H1 (cell line): ENCODE measurements around the gene PLS3. TPM values are rescaled to one million over a fixed set of nuclear protein-coding genes. Genes with fewer than 3 reads are reported as not detected.

Source experiments
- CTCF ChIA-PET: fragments of 300-600 bp; sonication (Branson Sonifier 250); formaldehyde crosslinking; loops from one replicate; lab custom pipeline; 2021; ENCODE audit not compliant: partially characterized antibody; lab: Charles Lee
- POLR2A ChIA-PET: fragments of 300-600 bp; sonication (Branson Sonifier 250); formaldehyde crosslinking; loops from one replicate; lab custom pipeline; 2021; ENCODE audit warnings: inconsistent platforms; ENCODE audit not compliant: partially characterized antibody; lab: Charles Lee
- DNase-seq, 2 experiments: peaks; one replicate each; pipeline versions ENCODE4 v3.0.0 to v3.0.0-alpha.2; 2010 to 2022; ENCODE audit warnings: low spot score in 2 of 2, low read depth in 1 of 2, mixed read lengths in 1 of 2
- FAIRE-seq: peaks from 2 replicates; lab custom pipeline; 2011; peaks lifted over from hg19 to GRCh38; lab: Jason Lieb, UNC
- H2AFZ ChIP-seq: 2 replicates; pipeline ENCODE4 v1.8.1; 2012; ENCODE audit warnings: low read length, inconsistent platforms
- H2AK5ac ChIP-seq: 2 replicates; pipeline ENCODE4 v1.6.1; 2013; ENCODE audit warnings: low read depth, low read length
- H2BK120ac ChIP-seq: replicated peaks from 2 replicates; pipeline ENCODE3; 2013; ENCODE audit warnings: low read depth, low read length, inconsistent platforms
- H2BK12ac ChIP-seq: 2 replicates; pipeline ENCODE4 v1.6.1; 2013; ENCODE audit warnings: low read depth, low read length
- H2BK15ac ChIP-seq: 2 replicates; pipeline ENCODE4 v1.6.1; 2013; ENCODE audit warnings: low read length
- H2BK20ac ChIP-seq: 2 replicates; pipeline ENCODE4 v1.6.1; 2013; ENCODE audit warnings: low read length
- H2BK5ac ChIP-seq: 2 replicates; pipeline ENCODE4 v1.6.1; 2013; ENCODE audit warnings: low read depth, low read length
- H3K14ac ChIP-seq: 2 replicates; pipeline ENCODE4 v1.6.1; 2013; ENCODE audit warnings: inconsistent platforms; ENCODE audit not compliant: insufficient read length
- H3K18ac ChIP-seq: 2 replicates; pipeline ENCODE4 v1.6.1; 2013; ENCODE audit warnings: low read length; ENCODE audit errors: extremely low read depth
- H3K23ac ChIP-seq: 2 replicates; pipeline ENCODE4 v1.6.1; 2013; ENCODE audit warnings: inconsistent platforms; ENCODE audit not compliant: insufficient read length
- H3K23me2 ChIP-seq: 2 replicates; pipeline ENCODE4 v1.6.1; 2013; ENCODE audit warnings: low read depth, low read length
- H3K27ac ChIP-seq: 2 replicates; pipeline ENCODE4 v1.6.1; 2011; ENCODE audit warnings: low read depth, low read length, inconsistent platforms
- H3K27me3 ChIP-seq, 4 experiments: replicated peaks in 1 of 4; 1 replicate in 1 of 4; 2 replicates in 3 of 4; pipeline versions ENCODE4 v1.6.1 to v1.8.1; 2011 to 2013; ENCODE audit warnings: low read length in 3 of 4, mild to moderate bottlenecking in 3 of 4, inconsistent platforms in 2 of 4, mixed read lengths in 2 of 4, moderate library complexity in 1 of 4; ENCODE audit not compliant: control insufficient read depth in 3 of 4, insufficient read depth in 3 of 4; ENCODE audit errors: extremely low read depth in 1 of 4
- H3K36me3 ChIP-seq, 4 experiments: 2 replicates each; pipeline versions ENCODE4 v1.6.1 to v1.8.1; 2011 to 2013; ENCODE audit warnings: mild to moderate bottlenecking in 4 of 4, low read length in 3 of 4, moderate library complexity in 2 of 4, control low read depth in 1 of 4, inconsistent platforms in 1 of 4; ENCODE audit not compliant: insufficient read depth in 4 of 4, control insufficient read depth in 2 of 4
- H3K4ac ChIP-seq: replicated peaks from 2 replicates; pipeline ENCODE3; 2013; ENCODE audit warnings: low read length, low read depth, mixed read lengths, inconsistent platforms; ENCODE audit not compliant: insufficient read length
- H3K4me1 ChIP-seq, 4 experiments: replicated peaks in 1 of 4; 1 replicate in 1 of 4; 2 replicates in 3 of 4; pipeline versions ENCODE4 v1.6.1 to v1.8.1; 2011 to 2013; ENCODE audit warnings: low read length in 3 of 4, inconsistent platforms in 2 of 4, mixed read lengths in 1 of 4; ENCODE audit not compliant: insufficient read depth in 4 of 4, control insufficient read depth in 3 of 4
- H3K4me2 ChIP-seq, 2 experiments: 2 replicates each; pipeline versions ENCODE4 v1.6.1 to v1.8.1; 2011 to 2013; ENCODE audit warnings: low read depth in 2 of 2, low read length in 2 of 2, control low read depth in 1 of 2, inconsistent platforms in 1 of 2, mild to moderate bottlenecking in 1 of 2; ENCODE audit not compliant: insufficient read depth in 1 of 2
- H3K4me3 ChIP-seq, 4 experiments: fragments of 200-600, 300-600 bp in 1 of 4; sonication (generic), shearing (Covaris generic), sonication (Bioruptor Twin) in 1 of 4; 2 replicates each; pipeline versions ENCODE4 v1.5.1 to v1.8.1; 2011 to 2016; ENCODE audit warnings: low read length in 4 of 4, low read depth in 3 of 4, control low read depth in 2 of 4, inconsistent platforms in 2 of 4, mild to moderate bottlenecking in 2 of 4, mixed read lengths in 1 of 4, moderate library complexity in 1 of 4; ENCODE audit not compliant: insufficient read depth in 2 of 4; ENCODE audit errors: extremely low read depth in 1 of 4
- H3K56ac ChIP-seq: replicated peaks from 2 replicates; pipeline ENCODE3; 2013; ENCODE audit warnings: low read depth, mild to moderate bottlenecking, mixed read lengths, low read length, inconsistent platforms; ENCODE audit not compliant: insufficient read length
- H3K79me1 ChIP-seq: 2 replicates; pipeline ENCODE4 v1.6.1; 2013; ENCODE audit warnings: low read depth, low read length, control low read depth
- H3K79me2 ChIP-seq, 2 experiments: 2 replicates each; pipeline versions ENCODE4 v1.6.1 to v1.8.1; 2012 to 2013; ENCODE audit warnings: low read length in 2 of 2, mild to moderate bottlenecking in 2 of 2, inconsistent platforms in 1 of 2; ENCODE audit not compliant: insufficient read depth in 2 of 2, control insufficient read depth in 1 of 2
- H3K9ac ChIP-seq, 4 experiments: replicated peaks in 1 of 4; 1 replicate in 1 of 4; 2 replicates in 3 of 4; pipeline versions ENCODE4 v1.6.1 to v1.8.1; 2011 to 2013; ENCODE audit warnings: low read depth in 3 of 4, low read length in 3 of 4, control low read depth in 2 of 4, mild to moderate bottlenecking in 2 of 4, moderate library complexity in 2 of 4, inconsistent platforms in 1 of 4; ENCODE audit errors: extremely low read depth in 1 of 4
- H3K9me3 ChIP-seq, 2 experiments: 2 replicates each; pipeline versions ENCODE4 v1.6.1 to v1.8.1; 2012 to 2013; ENCODE audit warnings: mild to moderate bottlenecking in 2 of 2, moderate library complexity in 2 of 2, control low read depth in 1 of 2, inconsistent platforms in 1 of 2, low read depth in 1 of 2, low read length in 1 of 2, mixed read lengths in 1 of 2; ENCODE audit not compliant: insufficient read depth in 2 of 2
- H4K20me1 ChIP-seq, 2 experiments: replicated peaks in 1 of 2; 2 replicates each; pipeline versions ENCODE3 to v1.8.1; 2011 to 2013; ENCODE audit warnings: inconsistent platforms in 2 of 2, low read length in 2 of 2, mild to moderate bottlenecking in 1 of 2; ENCODE audit not compliant: insufficient read depth in 2 of 2, control insufficient read depth in 1 of 2
- H4K5ac ChIP-seq: 2 replicates; pipeline ENCODE4 v1.6.1; 2013; ENCODE audit warnings: low read length, low read depth, mixed read lengths, inconsistent platforms; ENCODE audit not compliant: insufficient read length
- H4K8ac ChIP-seq: 2 replicates; pipeline ENCODE4 v1.8.0; 2013; ENCODE audit warnings: mild to moderate bottlenecking, moderate library complexity, low read length, inconsistent platforms; ENCODE audit not compliant: insufficient read depth; ENCODE audit errors: extremely low read depth
- H4K91ac ChIP-seq: replicated peaks from 2 replicates; pipeline ENCODE3; 2013; ENCODE audit warnings: low read length, mixed read lengths, inconsistent platforms; ENCODE audit not compliant: insufficient read length
- BCL11A ChIP-seq, 2 experiments: IDR thresholded peaks; one replicate each; pipeline ENCODE4 v1.6.1; 2011; ENCODE audit warnings: low read depth in 2 of 2, low read length in 2 of 2, mild to moderate bottlenecking in 2 of 2
- CREB1 ChIP-seq: IDR thresholded peaks from 2 replicates; pipeline ENCODE4 v1.6.1; 2012; ENCODE audit warnings: inconsistent platforms
- EGR1 ChIP-seq: IDR thresholded peaks from 2 replicates; pipeline ENCODE4 v1.6.1; 2011; ENCODE audit warnings: low read depth, low read length, borderline replicate concordance
- KDM1A ChIP-seq: fragments of 200-600, 300-600 bp; sonication (generic); IDR thresholded peaks from 2 replicates; pipeline ENCODE4 v1.7.1; 2016; ENCODE audit warnings: mild to moderate bottlenecking, low read length, borderline replicate concordance
- MAFK ChIP-seq: IDR thresholded peaks from 2 replicates; pipeline ENCODE4 v1.6.1; 2012; ENCODE audit warnings: low read depth, mild to moderate bottlenecking, improper control_type of control experiment, low read length
- SIRT6 ChIP-seq: IDR thresholded peaks from one replicate; pipeline ENCODE4 v1.7.1; 2012; ENCODE audit warnings: low read length, inconsistent platforms
- SUZ12 ChIP-seq: fragments of 200-600 bp; sonication (generic); IDR thresholded peaks from 2 replicates; pipeline ENCODE4 v1.6.1; 2012; ENCODE audit warnings: mild to moderate bottlenecking, inconsistent platforms, low read length, moderate library complexity, mixed read lengths
- TEAD4 ChIP-seq: IDR thresholded peaks from 2 replicates; pipeline ENCODE4 v1.6.1; 2012; ENCODE audit warnings: low read depth, low read length, inconsistent platforms, mixed read lengths
- WGBS, 2 experiments: shearing (Covaris generic) in 1 of 2; methylation state at CpG; one replicate each; pipeline versions ENCODE4 v1.1.6 to v1.1.7; 2013 to 2015; ENCODE audit warnings: low lambda C conversion rate in 2 of 2, mixed read lengths in 2 of 2, inconsistent platforms in 1 of 2, low coverage in 1 of 2, missing lambda C conversion rate in 1 of 2; ENCODE audit not compliant: insufficient replicate concordance in 2 of 2, insufficient coverage in 1 of 2, insufficient read length in 1 of 2; ENCODE audit errors: extremely low coverage in 1 of 2, missing lambda C conversion rate in 1 of 2; 5-methylcytosine and 5-hydroxymethylcytosine counted together
- polyA plus RNA-seq, 7 experiments: library from polyadenylated mRNA; depleted of rRNA in 3 of 7; stranded (reverse) in 5 of 7; unstranded in 2 of 7; fragments of >200 nt in 5 of 7; fragments of 200-250 nt in 2 of 7; gene quantifications; 1 replicate in 5 of 7; 2 replicates in 1 of 7; 4 replicates in 1 of 7; pipeline versions ENCODE4 v1.2.1 to v1.2.3, GENCODE V29; 2011 to 2013; ENCODE audit warnings: missing spikeins in 2 of 7, mixed read lengths in 2 of 7
- total RNA-seq: library from RNA; stranded (reverse); fragmentation: NEBNext Ultra II Directional; extraction: Animal tissue kit (Norgen Biotek cat#: 25700); gene quantifications from 2 replicates; pipeline ENCODE4 v1.2.1, GENCODE V29; 2021

The PLS3 gene
- total and polyA plus RNA-seq, 2 of the 8 experiments (the other 6 are each of a cell fraction or from before 2014, with no cell fraction given), result 107 to 185 TPM

DNA sequence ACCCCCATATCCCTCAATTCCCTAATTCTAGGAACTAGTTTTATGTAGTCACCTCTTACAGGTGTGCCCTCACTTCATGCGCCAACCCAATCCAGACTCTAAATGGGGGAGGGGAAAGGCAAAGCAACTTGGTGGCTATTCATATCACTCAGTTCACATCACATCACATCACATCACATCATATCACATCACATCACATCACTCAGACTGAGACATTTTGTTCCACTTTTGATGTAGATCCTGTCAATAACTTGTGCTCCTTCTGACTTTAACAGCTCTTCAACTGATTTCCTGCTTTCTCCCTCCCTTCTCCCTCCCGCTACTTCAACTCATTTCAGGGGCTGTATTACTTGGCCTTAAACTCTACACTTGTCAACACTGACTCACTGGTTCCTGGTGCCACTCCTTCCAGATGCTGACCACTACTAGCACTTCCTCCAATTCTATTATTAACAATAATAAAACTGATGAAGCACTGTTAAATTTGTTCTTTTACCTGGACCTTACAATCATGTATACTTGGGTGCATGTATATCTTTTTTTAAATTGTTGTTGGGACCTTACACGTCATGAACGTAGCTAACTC, 29.1 kb upstream of the PLS3 start:
- H2AK5ac ChIP-seq, result no peak overlapping the region
- H3K23me2 ChIP-seq, result no peaks in the 10 kb centered on the region
- no peak overlapping the region for H3K9ac ChIP-seq
- no peak overlapping the region for H3K23ac ChIP-seq
- ChIA-PET CTCF (interaction anchor here (0.6 kb wide), 1 partner anchor 75 kb away, joined by 3 read pairs; no protein-coding TSS in a partner anchor), POLR2A (no interaction called here)
- no peak overlapping the region for H2BK12ac ChIP-seq
- DNase-seq, result no peak
- no peak overlapping the region for H3K27ac ChIP-seq
- no peaks in the 10 kb centered on the region for H3K27me3 ChIP-seq
- H3K4ac ChIP-seq, result no peak overlapping the region
- H3K18ac ChIP-seq, result no peak overlapping the region
- H2BK5ac ChIP-seq, result no peak overlapping the region
- no peak overlapping the region for H4K91ac ChIP-seq
- H3K14ac ChIP-seq, result no peak overlapping the region
- H3K79me2 ChIP-seq, result no peaks in the 10 kb centered on the region
- H3K79me1 ChIP-seq, result no peaks in the 10 kb centered on the region
- no peak overlapping the region for H4K5ac ChIP-seq
- H2BK120ac ChIP-seq, result no peak overlapping the region
- FAIRE-seq, result no peak
- no peaks in the 10 kb centered on the region for H3K36me3 ChIP-seq
- TF ChIP-seq SUZ12, result no peak
- TF ChIP-seq BCL11A (IDR thresholded peaks at IDR 0.05; ENCODE audit: low read depth in 2 of 2, low read length in 2 of 2), result no peak
- TF ChIP-seq TEAD4, result no peak
- TF ChIP-seq CREB1, result no peak
- no peak for TF ChIP-seq SIRT6
- no peak for TF ChIP-seq KDM1A
- TF ChIP-seq EGR1, result no peak
- no peak for TF ChIP-seq MAFK
- no peak overlapping the region for H2AFZ ChIP-seq
- no peak overlapping the region for H2BK15ac ChIP-seq
- H3K4me1 ChIP-seq, result peaks cover 0 to 4% (median 0%) of the 10 kb centered on the region in 4 experiments; a peak in 2 of 7 replicates
- H4K20me1 ChIP-seq, result no peaks in the 10 kb centered on the region
- 83% methylated on average over 4 of the region's 4 CpGs; no CpG with 5 or more reads in 1 of the 2 experiments for WGBS, 2 experiments
- H4K8ac ChIP-seq, result no peak overlapping the region
- H2BK20ac ChIP-seq, result no peak overlapping the region
- no peak overlapping the region for H3K56ac ChIP-seq
- H3K4me3 ChIP-seq, result no peak overlapping the region
- no peaks in the 10 kb centered on the region for H3K9me3 ChIP-seq
- no peak overlapping the region for H3K4me2 ChIP-seq
